HG03095 (cell line): ENCODE measurements around the gene TSPEAR.
"Not testable (repeated sequence)": the region's sequence is repeated elsewhere in the genome, so short reads cannot be mapped to it uniquely, and the experiment has no call there.

Source experiments
- ATAC-seq: cut with Tn5 transposase; IDR thresholded peaks from one replicate; pipeline ENCODE4 v1.9.1; 2021; ENCODE audit warnings: moderate library complexity; ENCODE audit not compliant: unreplicated experiment

TSPEAR gene

GRCh38 chr21:44612669-44613229, 98.6 kb downstream of the TSPEAR start:
- no peak for ATAC-seq

- ATAC-seq, result no peak
Observed at GRCh38 chr21:44612029-44612486, 99.3 kb downstream of the TSPEAR start, which contains the start of gene KRTAP10-8. Gene KRTAP10-8 (plus strand): TSS chr21:44612079. CDS start chr21:44612101, 22 bp downstream.

- no peak for ATAC-seq
Observed at GRCh38 chr21:44611551-44611950, 99.8 kb downstream of the TSPEAR start.

- ATAC-seq, result not testable (repeated sequence)
Observed at GRCh38 chr21:44610157-44610843, 101.1 kb downstream of the TSPEAR start.

GRCh38 chr21:44609193-44609592, 102.2 kb downstream of the TSPEAR start:
- ATAC-seq, result no peak

GRCh38 chr21:44606495-44606894, 104.9 kb downstream of the TSPEAR start:
- ATAC-seq, result no peak

GRCh38 chr21:44603911-44604310, 107.5 kb downstream of the TSPEAR start:
- no peak for ATAC-seq

GRCh38 chr21:44603109-44603875, 108.1 kb downstream of the TSPEAR start:
- ATAC-seq, result no peak

- no peak for ATAC-seq
Observed at GRCh38 chr21:44602463-44602850, 108.9 kb downstream of the TSPEAR start.

- no peak for ATAC-seq
Observed at GRCh38 chr21:44601596-44602462, 109.5 kb downstream of the TSPEAR start.

- not testable (repeated sequence) for ATAC-seq
Observed at GRCh38 chr21:44601091-44601490, 110.3 kb downstream of the TSPEAR start.

GRCh38 chr21:44600118-44600978, 111.0 kb downstream of the TSPEAR start, which contains the start of gene KRTAP10-7:
Gene KRTAP10-7 (plus strand): TSS chr21:44600597. CDS start chr21:44600622, 25 bp downstream.
- not testable (repeated sequence) for ATAC-seq

- ATAC-seq, result no peak
Observed at GRCh38 chr21:44599264-44600029, 111.9 kb downstream of the TSPEAR start.

- no peak for ATAC-seq
Observed at GRCh38 chr21:44598061-44598460, 113.3 kb downstream of the TSPEAR start.

- no peak for ATAC-seq
Observed at GRCh38 chr21:44596068-44596725, 115.2 kb downstream of the TSPEAR start.

GRCh38 chr21:44595524-44595923, 115.8 kb downstream of the TSPEAR start:
- no peak for ATAC-seq

- no peak for ATAC-seq
Observed at GRCh38 chr21:44594406-44594916, 116.9 kb downstream of the TSPEAR start.
